MCF 10A (cell line): ENCODE data around the gene NELL1. TPM values are rescaled to one million over a fixed set of nuclear protein-coding genes. Genes with fewer than 3 reads are reported as not detected.

ENCODE experiments used
- BruUV-seq: library from RNA; stranded (reverse); fragments of 400-500 nt; replicated peaks from 2 replicates; lab custom pipeline; 2021; lab: Mats Ljungman, UMichigan
- CTCF ChIA-PET: fragments of 300-600 bp; sonication (Branson Sonifier 250); formaldehyde crosslinking; extraction: SDS; loops from one replicate; lab custom pipeline; 2021; ENCODE audit warnings: antibody characterized with exemption, inconsistent platforms; lab: Yijun Ruan, JAX
- POLR2A ChIA-PET: fragments of 300-600, 350-650 bp; sonication (Branson Sonifier 250); formaldehyde crosslinking; extraction: SDS; loops from one replicate; lab custom pipeline; 2020; ENCODE audit warnings: antibody characterized with exemption, inconsistent platforms; lab: Yijun Ruan, JAX
- DNase-seq: peaks from one replicate; pipeline ENCODE4 v3.0.0-alpha.2; 2018; ENCODE audit not compliant: unreplicated experiment
- H3K27ac Mint-ChIP-seq: one replicate; pipeline ENCODE4 v1.8.0; 2022; ENCODE audit warnings: mild to moderate bottlenecking, low read depth, mixed read lengths; ENCODE audit not compliant: unreplicated experiment
- H3K27me3 Mint-ChIP-seq: one replicate; pipeline ENCODE4 v1.8.0; 2022; ENCODE audit warnings: mixed read lengths; ENCODE audit not compliant: insufficient read depth, unreplicated experiment
- H3K36me3 Mint-ChIP-seq: one replicate; pipeline ENCODE4 v1.8.0; 2022; ENCODE audit warnings: mild to moderate bottlenecking, moderate library complexity, mixed read lengths; ENCODE audit not compliant: insufficient read depth, unreplicated experiment
- H3K4me1 Mint-ChIP-seq: one replicate; pipeline ENCODE4 v1.8.0; 2022; ENCODE audit warnings: mixed read lengths; ENCODE audit not compliant: insufficient read depth, unreplicated experiment
- H3K4me3 Mint-ChIP-seq: one replicate; pipeline ENCODE4 v1.8.0; 2022; ENCODE audit warnings: mild to moderate bottlenecking, moderate library complexity, mixed read lengths; ENCODE audit not compliant: unreplicated experiment
- H3K9me3 Mint-ChIP-seq: one replicate; pipeline ENCODE4 v1.8.0; 2022; ENCODE audit warnings: mixed read lengths; ENCODE audit not compliant: unreplicated experiment
- intact Hi-C: fragments of 100-400 bp; cut with micrococcal nuclease; formaldehyde crosslinking; loops from 2 replicates; pipeline ENCODE4 v1.14.1; 2022
- total RNA-seq: library from RNA; stranded (reverse); gene quantifications from 2 replicates; pipeline ENCODE4 v1.2.3, GENCODE V29; 2022
- TF ChIP-seq, protein P1 (sequence below): fragments of 200-600 bp; IDR thresholded peaks from one replicate; pipeline ENCODE4 v1.8.0; 2022; ENCODE audit warnings: antibody characterized with exemption, mild to moderate bottlenecking; ENCODE audit not compliant: unreplicated experiment

Gene NELL1
- total RNA-seq, 1 experiment from 2014 or later, result not detected

DNA sequence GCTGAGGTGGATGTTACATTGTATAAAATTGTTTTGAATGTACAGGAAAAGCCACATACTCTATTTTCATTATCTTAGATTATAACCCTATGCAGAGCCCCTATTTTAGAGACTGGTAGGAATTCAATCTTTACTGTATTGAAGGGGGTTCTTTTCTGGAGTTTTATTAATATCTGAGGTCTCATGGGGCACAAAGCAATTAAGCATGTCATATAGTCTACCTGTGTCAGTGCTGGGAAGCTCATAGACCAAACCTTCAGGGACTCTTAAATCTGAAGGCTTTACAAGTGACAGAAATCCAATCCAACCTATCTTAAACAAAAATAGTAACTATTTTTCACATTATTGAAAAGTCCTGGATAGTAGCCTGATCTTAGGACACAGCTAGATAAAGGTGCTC lies 733.7 kb downstream of the NELL1 start:
- POLR2A ChIA-PET, result no interaction called here
- no peaks in the 10 kb centered on the region for H3K36me3 Mint-ChIP-seq
- CTCF ChIA-PET, result no interaction called here
- peaks cover 46% of the 10 kb centered on the region for H3K9me3 Mint-ChIP-seq
- intact Hi-C loops, result no loop called here
- H3K4me1 Mint-ChIP-seq, result no peaks in the 10 kb centered on the region
- TF ChIP-seq, protein P1, sequence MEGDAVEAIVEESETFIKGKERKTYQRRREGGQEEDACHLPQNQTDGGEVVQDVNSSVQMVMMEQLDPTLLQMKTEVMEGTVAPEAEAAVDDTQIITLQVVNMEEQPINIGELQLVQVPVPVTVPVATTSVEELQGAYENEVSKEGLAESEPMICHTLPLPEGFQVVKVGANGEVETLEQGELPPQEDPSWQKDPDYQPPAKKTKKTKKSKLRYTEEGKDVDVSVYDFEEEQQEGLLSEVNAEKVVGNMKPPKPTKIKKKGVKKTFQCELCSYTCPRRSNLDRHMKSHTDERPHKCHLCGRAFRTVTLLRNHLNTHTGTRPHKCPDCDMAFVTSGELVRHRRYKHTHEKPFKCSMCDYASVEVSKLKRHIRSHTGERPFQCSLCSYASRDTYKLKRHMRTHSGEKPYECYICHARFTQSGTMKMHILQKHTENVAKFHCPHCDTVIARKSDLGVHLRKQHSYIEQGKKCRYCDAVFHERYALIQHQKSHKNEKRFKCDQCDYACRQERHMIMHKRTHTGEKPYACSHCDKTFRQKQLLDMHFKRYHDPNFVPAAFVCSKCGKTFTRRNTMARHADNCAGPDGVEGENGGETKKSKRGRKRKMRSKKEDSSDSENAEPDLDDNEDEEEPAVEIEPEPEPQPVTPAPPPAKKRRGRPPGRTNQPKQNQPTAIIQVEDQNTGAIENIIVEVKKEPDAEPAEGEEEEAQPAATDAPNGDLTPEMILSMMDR, result no peak
- no peak for DNase-seq
- no peaks in the 10 kb centered on the region for H3K27me3 Mint-ChIP-seq
- no peak overlapping the region for H3K4me3 Mint-ChIP-seq
- H3K27ac Mint-ChIP-seq, result no peak overlapping the region
- BruUV-seq, result no TSS peak

DNA sequence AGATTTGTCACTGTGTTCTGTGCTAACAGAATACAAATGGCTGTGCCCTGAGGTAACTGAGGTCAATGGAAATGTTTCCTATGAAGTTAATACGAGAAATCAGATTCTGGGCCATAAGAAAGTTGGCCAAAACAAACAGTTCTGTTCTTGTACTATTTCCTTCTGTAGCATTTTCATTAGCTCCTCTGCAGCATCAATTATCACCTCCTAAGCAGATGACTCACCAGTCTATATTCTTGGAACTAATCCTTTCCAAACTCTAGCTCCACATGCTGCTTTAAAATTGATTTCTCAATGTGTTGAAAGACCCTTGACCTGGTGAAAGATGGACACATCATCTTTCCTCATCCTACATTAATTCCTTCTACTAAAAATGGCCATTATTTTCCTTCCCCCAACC lies 736.0 kb downstream of the NELL1 start:
- Mint-ChIP-seq H3K9me3 (peaks cover 30% of the 10 kb centered on the region), H3K27me3 (no peaks in the 10 kb centered on the region), H3K27ac (no peak overlapping the region), H3K4me1 (no peaks in the 10 kb centered on the region), H3K4me3 (no peak overlapping the region), H3K36me3 (no peaks in the 10 kb centered on the region)
- TF ChIP-seq, protein P1, result no peak
- intact Hi-C loops, result no loop called here
- ChIA-PET CTCF (no interaction called here), POLR2A (interaction anchor here (0.5 kb wide), 1 partner anchor 343 kb away, joined by 3 read pairs; no protein-coding TSS in a partner anchor)
- DNase-seq, result no peak
- no TSS peak for BruUV-seq

DNA sequence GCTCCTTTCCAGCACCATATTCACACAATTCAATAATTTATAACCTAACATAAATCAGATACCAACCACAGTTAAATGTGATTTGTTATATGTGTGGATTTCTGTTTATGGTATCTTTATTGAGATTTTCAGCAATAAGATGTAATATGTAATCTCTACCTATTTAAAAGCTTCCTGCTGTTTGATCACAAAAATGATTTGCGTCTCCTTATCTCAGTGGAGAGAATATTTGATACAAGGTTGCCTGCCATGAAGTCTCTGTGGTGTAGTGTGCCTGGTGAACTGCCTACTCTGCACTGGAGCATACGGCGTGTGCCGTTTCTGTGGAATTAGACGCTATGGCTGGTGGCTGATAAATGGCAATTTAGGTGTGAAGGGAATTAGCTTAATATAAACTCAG lies 741.1 kb downstream of the NELL1 start:
- H3K27ac Mint-ChIP-seq, result no peak overlapping the region
- no peak overlapping the region for H3K4me3 Mint-ChIP-seq
- intact Hi-C loops, result no loop called here
- H3K4me1 Mint-ChIP-seq, result no peaks in the 10 kb centered on the region
- no peaks in the 10 kb centered on the region for H3K36me3 Mint-ChIP-seq
- POLR2A ChIA-PET, result no interaction called here
- no TSS peak for BruUV-seq
- no peak for DNase-seq
- H3K9me3 Mint-ChIP-seq, result peaks cover 38% of the 10 kb centered on the region
- H3K27me3 Mint-ChIP-seq, result no peaks in the 10 kb centered on the region
- TF ChIP-seq, protein P1, result no peak
- CTCF ChIA-PET, result no interaction called here

DNA sequence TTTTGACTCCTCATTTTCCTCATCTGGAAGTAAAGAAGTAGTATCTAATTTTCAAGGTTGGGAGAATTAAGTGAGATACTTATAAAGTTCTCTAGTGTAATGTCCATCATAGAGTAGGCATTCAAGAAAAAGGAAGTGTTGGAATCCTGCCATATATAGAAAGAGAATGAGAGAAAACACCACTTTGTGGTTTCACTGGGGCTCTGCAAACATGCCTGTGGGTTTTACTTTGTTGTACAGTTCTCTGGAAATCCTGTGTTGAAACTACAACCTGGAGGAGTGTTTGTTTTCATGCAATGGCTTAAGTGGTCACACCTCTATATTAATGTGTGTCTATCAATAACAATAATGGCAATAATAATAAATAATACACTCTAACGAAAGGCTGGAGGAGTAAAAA lies 741.7 kb downstream of the NELL1 start:
- H3K4me1 Mint-ChIP-seq, result no peaks in the 10 kb centered on the region
- intact Hi-C loops, result no loop called here
- peaks cover 32% of the 10 kb centered on the region for H3K9me3 Mint-ChIP-seq
- no peaks in the 10 kb centered on the region for H3K36me3 Mint-ChIP-seq
- no peak overlapping the region for H3K27ac Mint-ChIP-seq
- H3K4me3 Mint-ChIP-seq, result no peak overlapping the region
- TF ChIP-seq, protein P1, result no peak
- ChIA-PET POLR2A (no interaction called here), CTCF (no interaction called here)
- H3K27me3 Mint-ChIP-seq, result no peaks in the 10 kb centered on the region
- BruUV-seq, result no TSS peak
- no peak for DNase-seq
